Lower leg skin (tissue), 3 donors: ENCODE results near the gene ATP6V0D1.

Experiments used
- CTCF ChIP-seq, 3 donors: fragments of 450-650 bp; IDR thresholded peaks; one replicate each; pipeline ENCODE4 v1.5.1; 2016; ENCODE audit warnings: antibody characterized with exemption in 3 of 3, mild to moderate bottlenecking in 3 of 3, moderate library complexity in 2 of 3
- POLR2A ChIP-seq, 2 donors: fragments of 450-650 bp; IDR thresholded peaks; one replicate each; pipeline ENCODE4 v1.6.1; 2016 to 2017; ENCODE audit warnings: antibody characterized with exemption in 2 of 2, mild to moderate bottlenecking in 1 of 2, moderate library complexity in 1 of 2

- TF ChIP-seq CTCF (IDR thresholded peaks at IDR 0.05) (no peak), POLR2A (IDR thresholded peaks at IDR 0.05) (no peak)
Measured at GRCh38 chr16:67423015-67423414, 57.9 kb downstream of the ATP6V0D1 start.
